Cardiac septum (tissue), 1 donor: Measurements from ENCODE around the gene ACTL8. TPM values are rescaled to one million over a fixed set of nuclear protein-coding genes. Genes with fewer than 3 reads are reported as not detected.

ENCODE experiments used
- DNase-seq: peaks from one replicate; pipeline ENCODE4 v3.0.0-alpha.2; 2020; ENCODE audit warnings: low spot score
- intact Hi-C: fragments of 100-400 bp; cut with DNase I; formaldehyde crosslinking; loops from one replicate; pipeline ENCODE4 v1.14.0; 2022
- total RNA-seq: library from RNA; stranded (reverse); fragmentation: NEBNext Ultra II Directional; extraction: Animal tissue kit (Norgen Biotek cat#: 25700); gene quantifications from one replicate; pipeline ENCODE4 v1.2.1, GENCODE V29; 2021
- donor health status: DM: no; HTN: no; CAD: no.

ACTL8 gene
- total RNA-seq, 1 donor from 2014 or later, result not detected

DNA sequence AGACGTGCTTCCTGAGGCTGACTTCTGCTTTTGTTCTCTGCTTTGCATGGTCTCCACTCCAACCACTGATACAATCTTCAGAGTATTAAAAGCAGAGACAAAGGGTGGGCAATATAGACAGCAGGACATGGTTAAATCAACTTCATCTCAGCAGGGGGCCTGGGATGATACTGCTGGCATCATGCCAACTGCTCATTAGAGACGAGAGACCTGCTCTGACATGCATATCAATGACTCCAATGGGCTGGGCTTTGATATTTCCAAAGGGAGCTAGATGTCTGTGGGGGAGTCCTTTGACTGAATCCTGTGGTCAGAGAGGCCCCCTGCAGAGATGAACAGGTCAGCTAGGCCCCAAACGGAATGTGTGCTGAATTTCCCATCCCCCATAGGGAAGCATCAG, 106.6 kb downstream of the ACTL8 start:
- no peak for DNase-seq

DNA sequence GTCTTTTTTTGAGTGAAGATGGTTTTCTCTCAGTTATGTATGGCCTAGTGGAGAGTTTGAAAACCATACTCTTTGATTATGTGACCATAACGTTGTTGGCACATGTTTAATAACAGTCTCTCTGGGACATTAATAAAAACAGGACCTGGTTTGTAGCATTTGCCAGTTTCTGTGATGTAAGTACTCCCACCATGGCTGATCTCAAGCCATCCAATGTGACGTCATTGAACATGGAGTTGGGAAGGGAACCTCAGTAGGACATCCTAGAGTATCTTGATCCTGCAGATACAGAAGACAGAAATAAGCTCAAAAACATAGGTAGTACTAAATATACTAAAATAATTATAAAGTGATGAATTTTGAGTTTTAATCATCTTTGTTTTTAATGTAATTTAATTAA, 107.0 kb downstream of the ACTL8 start:
- DNase-seq, result no peak
- intact Hi-C loops, result no loop called here

More for the DNA sequence above, 106.6 kb downstream of the ACTL8 start:
- intact Hi-C loops, result no loop called here

DNA sequence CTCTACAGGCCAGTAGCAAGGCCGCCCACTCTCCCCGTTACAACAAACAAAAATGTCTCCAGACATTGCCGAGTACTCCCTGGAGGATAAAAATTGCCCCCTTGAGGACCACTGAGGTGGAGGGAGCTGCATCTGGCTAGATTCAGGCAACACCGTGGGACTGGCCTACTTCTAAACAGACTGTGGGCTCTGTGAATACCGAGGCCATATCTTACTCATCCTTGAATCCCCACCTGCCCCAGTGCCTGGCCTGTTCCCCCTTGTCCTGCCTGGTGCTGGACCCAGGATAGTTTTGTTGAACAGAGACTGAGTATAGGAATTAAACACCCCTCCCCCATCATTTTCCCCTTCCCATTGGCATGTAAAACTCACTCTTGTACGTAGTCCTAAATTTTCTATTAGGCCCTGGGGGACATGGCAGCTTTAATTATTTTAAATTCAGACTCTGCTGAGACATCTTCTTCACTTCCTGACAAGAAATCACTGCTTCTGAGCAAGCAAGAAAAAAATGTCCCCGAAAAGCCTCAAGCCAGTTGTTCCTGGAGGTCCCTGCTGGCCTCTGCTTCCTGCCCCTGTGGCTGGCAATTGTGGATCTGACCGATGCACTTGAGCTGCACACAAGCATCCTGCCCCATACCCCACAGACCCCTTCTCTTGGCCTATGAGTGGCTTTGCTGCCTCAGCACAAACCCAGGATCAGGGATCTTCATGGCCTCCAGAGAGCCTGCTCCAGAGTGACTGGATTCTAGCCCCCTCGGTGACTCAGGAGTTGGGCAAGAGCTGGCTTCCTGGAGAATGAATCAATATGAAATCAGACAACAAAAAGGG, 111.0 kb downstream of the ACTL8 start:
- DNase-seq, result no peak
- intact Hi-C loops, result no loop called here

DNA sequence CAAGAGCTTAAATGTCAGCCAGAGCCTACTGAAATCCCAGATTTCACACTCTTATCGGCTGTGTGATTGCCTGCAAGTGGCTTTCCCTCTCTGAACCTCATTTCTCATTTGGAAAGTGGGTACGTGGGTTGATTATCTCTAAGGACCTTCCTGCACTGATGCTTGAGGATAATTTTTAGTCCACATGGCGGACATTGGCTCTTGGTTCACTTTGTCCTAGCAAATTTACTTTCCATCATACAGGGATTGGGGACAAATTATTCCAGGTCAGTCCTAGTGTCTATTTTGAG, 111.6 kb downstream of the ACTL8 start:
- DNase-seq, result no peak
- intact Hi-C loops, result no loop called here

DNA sequence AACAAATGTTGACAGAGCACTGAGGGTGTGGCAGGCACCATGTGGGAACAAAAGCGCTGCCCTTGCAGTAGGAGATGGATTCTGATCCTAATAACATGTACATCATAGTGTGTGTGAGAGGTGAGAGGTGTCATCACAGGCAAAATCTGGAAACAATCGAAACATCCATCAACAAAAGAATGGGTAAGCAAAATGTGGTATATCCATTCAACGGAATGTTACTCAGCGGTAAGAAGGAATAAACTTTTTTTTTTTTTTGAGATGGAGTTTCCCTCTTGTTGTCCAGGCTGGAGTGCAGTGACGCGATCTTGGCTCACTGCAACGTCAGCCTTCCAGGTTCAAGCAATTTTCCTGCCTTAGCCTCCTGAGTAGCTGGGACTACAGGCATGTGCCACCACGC, 112.3 kb downstream of the ACTL8 start:
- DNase-seq, result no peak
- intact Hi-C loops, result no loop called here

DNA sequence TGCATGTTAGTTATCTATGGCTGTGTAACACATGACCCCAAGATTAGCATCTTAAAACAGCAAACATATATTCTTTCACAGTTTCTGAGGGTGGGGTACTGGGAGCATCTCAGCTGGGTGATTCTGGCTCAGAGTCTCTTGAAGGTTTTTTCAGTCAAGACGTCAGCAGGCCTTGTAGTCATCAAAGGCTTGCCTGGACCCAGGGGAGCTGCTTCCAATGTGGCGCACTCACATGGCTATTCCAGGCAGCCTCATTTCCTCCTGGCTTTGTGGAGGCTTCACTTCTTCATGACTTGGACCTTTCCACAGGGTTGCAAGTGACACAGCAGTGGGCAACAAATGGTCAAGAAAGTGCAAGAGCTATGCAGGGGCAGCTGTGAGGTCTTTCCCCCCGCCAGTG, 114.7 kb downstream of the ACTL8 start:
- intact Hi-C loops, result no loop called here
- no peak for DNase-seq

DNA sequence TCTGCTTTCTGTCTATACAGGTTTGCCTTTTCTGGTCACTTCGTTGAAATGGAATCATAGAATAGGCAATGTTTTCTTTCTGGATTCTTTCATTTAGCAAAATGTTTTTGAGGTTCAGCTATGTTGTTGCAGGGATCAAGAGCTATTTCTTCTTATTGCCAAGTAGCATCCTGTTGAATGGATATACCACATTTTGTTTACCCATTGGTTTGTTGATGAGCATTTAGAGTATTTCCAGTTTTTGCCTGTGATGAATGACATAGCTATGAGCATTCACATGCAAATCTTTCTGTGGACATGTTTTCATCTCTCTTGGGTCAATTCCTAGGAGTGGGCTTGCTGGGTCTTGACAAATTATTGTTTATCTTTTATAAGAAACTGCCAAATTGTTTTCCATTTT, 115.5 kb downstream of the ACTL8 start:
- intact Hi-C loops, result no loop called here
- DNase-seq, result no peak

DNA sequence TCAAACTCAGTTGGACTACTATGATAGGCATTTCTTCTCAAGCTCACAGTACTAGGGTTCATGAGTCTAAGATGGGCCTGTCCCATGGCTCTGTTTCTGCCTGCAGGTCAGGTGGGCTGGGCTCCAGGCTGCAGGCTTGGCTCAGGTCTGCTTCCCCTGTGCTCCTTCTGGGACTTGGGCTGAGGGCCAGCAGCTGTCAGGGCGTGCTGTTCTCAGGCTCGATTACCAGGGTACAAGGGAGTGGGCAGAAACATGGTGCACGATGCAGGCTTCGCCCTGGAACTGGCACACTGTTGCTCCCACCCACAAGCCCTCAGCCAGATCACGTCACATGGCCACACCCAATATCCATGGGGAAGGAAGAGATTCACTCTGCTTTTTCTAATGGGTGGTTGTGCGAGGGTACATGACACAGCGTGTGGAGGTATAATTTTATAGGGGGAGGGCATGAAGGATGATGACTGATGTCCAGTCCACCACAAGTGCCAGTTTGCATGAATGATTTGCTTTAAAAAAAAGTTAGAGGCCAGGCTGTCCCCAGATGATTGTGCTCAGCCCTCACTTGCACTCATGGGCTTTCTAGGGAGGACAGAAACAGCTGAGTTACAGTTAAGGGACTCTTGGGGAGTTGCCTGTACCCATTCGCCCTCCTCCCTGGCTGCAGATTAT, 118.0 kb downstream of the ACTL8 start:
- intact Hi-C loops, result no loop called here
- DNase-seq, result peak; percentile 74

DNA sequence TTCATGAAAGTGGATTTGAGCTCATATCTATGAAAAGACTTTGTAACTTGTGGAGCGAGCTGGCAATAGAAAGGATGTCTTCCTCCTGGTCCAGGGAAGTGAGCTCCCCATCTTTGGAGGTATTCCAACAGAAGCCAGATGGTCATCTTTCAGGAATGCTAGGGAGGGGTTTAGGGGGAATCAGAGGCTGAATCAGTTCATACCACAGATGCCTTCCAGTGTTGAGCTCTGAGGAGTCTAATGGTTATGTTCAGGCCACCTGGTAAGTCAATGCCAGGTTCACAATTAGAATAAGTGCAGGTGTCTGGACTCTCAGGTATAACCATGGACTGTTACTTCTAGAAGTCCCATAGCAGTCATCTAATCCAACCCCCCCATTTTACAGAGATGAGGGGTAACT, 119.1 kb downstream of the ACTL8 start:
- intact Hi-C loops, result no loop called here
- peak; percentile 27 for DNase-seq

DNA sequence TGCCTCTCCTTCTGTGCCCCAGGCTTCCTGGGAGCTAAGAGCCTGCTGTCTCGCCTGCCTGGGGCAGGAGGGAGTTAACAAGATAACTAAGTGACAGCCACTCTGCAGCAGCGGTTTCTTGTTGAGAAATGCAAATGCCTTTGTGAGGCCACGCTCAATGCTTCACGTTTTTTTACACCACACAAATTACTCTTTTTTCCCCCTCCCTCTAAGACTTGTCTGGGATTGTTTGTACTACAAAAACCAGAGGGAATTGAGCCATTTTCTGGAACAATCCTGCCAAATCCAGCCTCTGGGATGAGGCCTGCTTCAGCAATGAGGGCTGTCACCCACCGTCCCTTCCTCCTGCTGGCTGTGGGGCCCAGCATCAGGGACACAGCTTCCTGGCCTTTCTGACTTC, 119.6 kb downstream of the ACTL8 start:
- DNase-seq, result peak; percentile 49
- intact Hi-C loops, result no loop called here

DNA sequence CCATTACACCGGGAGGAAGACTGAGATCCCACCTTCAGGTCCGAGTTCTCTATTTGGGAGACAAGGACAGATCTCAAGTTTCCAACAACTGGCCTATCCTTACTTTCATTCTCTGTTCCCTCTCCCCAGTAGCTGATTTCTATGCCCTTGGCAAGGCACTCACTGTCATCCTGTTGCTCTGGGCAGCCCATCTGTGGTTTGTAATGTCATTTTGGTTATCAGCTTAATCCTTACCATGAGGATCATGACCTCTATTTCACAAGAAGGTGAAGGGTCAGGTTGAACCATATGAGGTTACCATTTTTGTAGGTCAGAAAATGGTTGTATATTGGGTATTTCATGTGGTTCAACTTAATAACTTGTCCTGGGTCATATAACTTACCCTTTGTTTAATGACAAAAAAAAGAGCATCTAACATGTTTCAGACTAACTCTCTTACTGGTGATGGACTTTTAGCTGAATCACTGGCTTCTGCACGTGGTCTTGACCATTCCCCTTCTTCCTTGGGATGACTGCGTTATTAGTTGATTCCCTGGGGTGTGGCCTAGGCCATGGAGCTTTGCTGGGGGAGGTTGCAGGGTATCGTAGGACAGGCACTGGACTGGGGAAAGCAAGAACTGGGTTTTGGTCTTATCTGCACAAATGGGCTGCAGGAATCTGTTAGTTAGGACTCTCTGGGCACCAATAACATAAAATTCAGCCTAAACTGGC, 120.2 kb downstream of the ACTL8 start:
- no peak for DNase-seq
- intact Hi-C loops, result no loop called here

DNA sequence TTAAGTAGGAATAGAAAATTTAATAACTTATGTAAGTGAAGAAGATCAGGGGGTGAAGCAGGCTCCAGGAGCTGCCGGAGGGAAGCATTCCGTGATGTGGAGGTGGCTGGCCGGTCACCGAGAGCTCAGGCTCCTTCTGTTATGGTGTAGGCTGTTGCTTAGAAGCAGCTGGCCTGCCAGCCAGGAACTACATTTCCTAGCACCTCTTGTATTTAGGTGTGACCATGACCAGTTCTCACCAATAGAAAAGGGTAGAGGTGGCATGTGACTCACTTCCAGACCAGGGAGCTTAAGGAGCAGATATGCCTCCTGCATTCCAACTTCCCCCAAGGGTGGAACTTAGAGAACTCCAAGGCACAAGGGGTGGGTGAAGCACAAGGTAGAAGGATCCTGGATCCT, 120.7 kb downstream of the ACTL8 start:
- peak; percentile 59 for DNase-seq
- intact Hi-C loops, result no loop called here

Other genes starting within 250 kb of the ACTL8 start
- 59.8 TPM for gene ARHGEF10L, start 215.6 kb upstream of the ACTL8 start, total RNA-seq